ENCODE results near the gene PGLYRP4. TPM values are rescaled to one million over a fixed set of nuclear protein-coding genes. Genes with fewer than 3 reads are reported as not detected.

The PGLYRP4 gene
- total and polyA plus RNA-seq, 2 experiments from 2014 or later = not detected

DNA sequence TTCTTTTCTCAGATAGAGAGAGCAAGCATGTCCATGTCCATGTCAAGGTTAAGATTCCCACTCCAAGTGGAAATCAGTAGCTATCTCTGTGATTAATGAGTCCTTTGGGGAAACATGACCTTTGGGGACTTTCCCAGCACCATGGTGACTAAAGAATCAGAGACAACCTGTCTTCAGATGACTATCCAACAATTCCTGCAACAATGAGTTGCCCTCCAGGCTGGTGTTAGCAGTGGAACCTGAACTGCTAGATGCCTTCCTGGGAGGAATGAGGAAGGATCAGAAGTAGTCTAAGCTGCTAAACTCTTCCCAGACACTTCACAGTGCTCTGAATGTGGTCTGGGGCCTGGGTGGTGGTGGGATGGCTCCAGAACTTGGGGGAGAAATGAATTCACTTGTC, 15.5 kb upstream of the PGLYRP4 start:
- Histone ChIP-seq H3K27ac (no peak overlapping the region), H3K4me3 (no peak overlapping the region), H3K9me3 (ENCODE audit: low read depth) (no peaks in the 10 kb centered on the region), H3K36me3 (ENCODE audit: low read depth) (no peaks in the 10 kb centered on the region), H2AFZ (no peak overlapping the region), H3K4me1 (ENCODE audit: insufficient read depth) (no peaks in the 10 kb centered on the region), H3K9me2 (ENCODE audit: insufficient read depth) (no peaks in the 10 kb centered on the region), H4K20me1 (ENCODE audit: insufficient read depth) (no peaks in the 10 kb centered on the region), H3K9ac (no peak overlapping the region), H3F3A (ENCODE audit: insufficient read depth) (no peaks in the 10 kb centered on the region), H3K4me2 (ENCODE audit: unreplicated experiment) (no peak overlapping the region), H3K27me3 (replicated peaks; ENCODE audit: insufficient read depth) (peaks cover 17% of the 10 kb centered on the region; the same call in 1 of the 2 replicates), H3K79me2 (ENCODE audit: insufficient read depth) (no peaks in the 10 kb centered on the region)
- no peak for DNase-seq
- TF ChIP-seq EZH2phosphoT487 (IDR thresholded peaks at IDR 0.05; ENCODE audit: insufficient read depth, low read depth) (no peak), EZH2 (IDR thresholded peaks at IDR 0.05; ENCODE audit: insufficient read depth, poor library complexity, severe bottlenecking) (no peak)
- in situ Hi-C loops (cut with MboI) = loop anchor here (10.0 to 25.0 kb wide), 2 partner anchors 121 to 373 kb away; partner anchors contain the start of gene INTS3

DNA sequence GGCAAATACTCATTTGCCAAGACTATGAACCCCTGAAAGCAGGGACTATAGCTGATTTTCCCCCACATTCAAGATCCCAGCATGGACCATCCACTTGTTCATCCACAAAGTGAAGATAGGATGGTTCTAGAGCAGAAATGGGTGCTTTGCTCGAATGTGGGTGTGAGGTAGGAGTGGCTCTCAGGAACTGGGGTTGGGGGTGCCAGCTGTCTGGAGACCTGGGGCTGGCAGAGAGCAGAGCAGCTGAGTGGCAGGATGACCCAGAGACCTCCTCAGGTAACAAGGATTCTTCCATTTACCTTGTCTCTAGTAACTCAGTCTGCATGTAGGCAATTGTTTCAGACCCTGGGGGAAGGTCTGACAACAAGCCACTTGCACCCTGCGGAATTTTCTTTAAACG, 15.0 kb upstream of the PGLYRP4 start:
- Histone ChIP-seq H3K4me2 (ENCODE audit: unreplicated experiment) (no peak overlapping the region), H3K9ac (no peak overlapping the region), H3K79me2 (ENCODE audit: insufficient read depth) (no peaks in the 10 kb centered on the region), H2AFZ (no peak overlapping the region), H3K9me2 (ENCODE audit: insufficient read depth) (no peaks in the 10 kb centered on the region), H3K9me3 (ENCODE audit: low read depth) (no peaks in the 10 kb centered on the region), H4K20me1 (ENCODE audit: insufficient read depth) (no peaks in the 10 kb centered on the region), H3K27ac (no peak overlapping the region), H3K36me3 (ENCODE audit: low read depth) (no peaks in the 10 kb centered on the region), H3K4me3 (no peak overlapping the region), H3K27me3 (replicated peaks; ENCODE audit: insufficient read depth) (peaks cover 15% of the 10 kb centered on the region; the same call in 1 of the 2 replicates), H3K4me1 (ENCODE audit: insufficient read depth) (no peaks in the 10 kb centered on the region), H3F3A (ENCODE audit: insufficient read depth) (no peaks in the 10 kb centered on the region)
- DNase-seq = no peak
- 24 to 26% methylated on average over 3 of the region's 3 CpGs for WGBS, 2 experiments (ENCODE audit: low coverage in 1 of 2, low lambda C conversion rate in 2 of 2, missing lambda C conversion rate in 2 of 2)
- in situ Hi-C loops (cut with MboI) = loop anchor here (10.0 to 25.0 kb wide), 2 partner anchors 121 to 374 kb away; partner anchors contain the start of gene INTS3
- TF ChIP-seq EZH2phosphoT487 (IDR thresholded peaks at IDR 0.05; ENCODE audit: insufficient read depth, low read depth) (no peak), EZH2 (IDR thresholded peaks at IDR 0.05; ENCODE audit: insufficient read depth, poor library complexity, severe bottlenecking) (no peak)

DNA sequence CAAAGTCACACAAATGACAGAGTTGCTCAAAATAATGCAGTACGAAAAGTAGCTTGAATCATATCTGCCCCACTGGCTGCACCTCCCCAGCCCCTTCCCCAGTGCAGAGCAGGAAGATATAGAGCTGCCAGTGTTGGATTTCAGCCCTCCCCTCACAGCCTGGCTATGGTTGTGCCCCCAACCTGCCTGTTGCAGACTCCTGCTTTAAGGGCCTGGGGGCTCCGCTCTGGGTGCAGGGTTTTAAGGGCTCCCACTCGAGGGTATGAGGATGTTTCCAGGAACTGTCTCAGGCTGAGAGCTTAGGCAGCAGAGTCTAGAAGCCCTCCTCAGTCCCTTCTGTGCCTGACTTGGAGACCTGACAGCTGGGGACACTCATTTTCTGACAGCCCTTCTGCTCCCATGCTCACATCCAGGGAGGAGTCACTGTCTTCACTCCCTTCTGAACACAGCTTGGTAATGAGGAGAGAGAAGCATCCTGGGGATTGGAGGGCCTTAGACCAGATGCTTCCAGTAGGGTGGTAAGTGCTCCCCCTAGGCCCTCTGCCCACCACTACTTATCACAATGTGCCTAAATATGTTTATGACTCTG, 13.6 kb upstream of the PGLYRP4 start:
- Histone ChIP-seq H3K9me3 (ENCODE audit: low read depth) (no peaks in the 10 kb centered on the region), H3K4me3 (no peak overlapping the region), H3K9me2 (ENCODE audit: insufficient read depth) (no peaks in the 10 kb centered on the region), H3K4me1 (ENCODE audit: insufficient read depth) (no peaks in the 10 kb centered on the region), H3K9ac (no peak overlapping the region), H3K4me2 (ENCODE audit: unreplicated experiment) (no peak overlapping the region), H3K36me3 (ENCODE audit: low read depth) (no peaks in the 10 kb centered on the region), H2AFZ (no peak overlapping the region), H3K27me3 (replicated peaks; ENCODE audit: insufficient read depth) (peaks cover 11% of the 10 kb centered on the region; the same call in 1 of the 2 replicates), H4K20me1 (ENCODE audit: insufficient read depth) (no peaks in the 10 kb centered on the region), H3K27ac (no peak overlapping the region), H3F3A (ENCODE audit: insufficient read depth) (no peaks in the 10 kb centered on the region), H3K79me2 (ENCODE audit: insufficient read depth) (no peaks in the 10 kb centered on the region)
- in situ Hi-C loops (cut with MboI) = loop anchor here (10.0 to 25.0 kb wide), 2 partner anchors 123 to 375 kb away; partner anchors contain the start of gene INTS3
- WGBS, 2 experiments (ENCODE audit: low coverage in 1 of 2, low lambda C conversion rate in 2 of 2, missing lambda C conversion rate in 2 of 2) = 43 to 51% methylated on average over 3 of the region's 3 CpGs
- TF ChIP-seq EZH2 (IDR thresholded peaks at IDR 0.05; ENCODE audit: insufficient read depth, poor library complexity, severe bottlenecking) (no peak), EZH2phosphoT487 (IDR thresholded peaks at IDR 0.05; ENCODE audit: insufficient read depth, low read depth) (no peak)
- DNase-seq = no peak

DNA sequence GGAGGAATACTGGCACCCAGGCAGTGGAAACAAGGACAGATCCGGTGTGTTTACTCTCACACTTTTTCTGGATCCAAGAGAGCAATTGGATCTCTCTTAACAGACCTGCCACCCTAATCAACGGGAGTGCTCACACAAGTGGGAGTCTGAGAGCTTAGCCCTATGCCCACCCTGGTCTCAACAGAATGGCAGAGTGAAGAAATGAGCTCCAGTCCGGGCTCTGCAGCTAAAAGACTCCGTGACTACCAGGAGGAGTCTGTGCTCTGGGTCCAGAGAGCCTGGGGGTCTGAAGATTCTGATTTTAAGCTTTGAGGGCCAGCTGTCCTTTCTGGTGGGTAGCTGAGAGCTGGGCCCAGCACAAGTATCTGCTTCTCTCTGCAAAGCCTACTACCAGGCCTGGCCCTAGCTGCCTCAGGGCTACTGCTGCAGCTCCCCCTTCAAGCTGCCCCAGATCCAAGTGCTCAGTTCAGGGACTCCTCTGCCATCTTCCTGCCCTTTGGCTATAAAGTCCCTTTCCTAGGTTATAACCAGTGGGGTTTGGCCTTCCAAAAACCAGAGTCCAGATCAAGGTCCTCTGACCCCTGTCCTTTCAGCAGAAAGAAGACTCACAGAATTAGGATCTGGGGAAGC, 13.0 kb upstream of the PGLYRP4 start:
- Histone ChIP-seq H3K4me3 (no peak overlapping the region), H3K36me3 (ENCODE audit: low read depth) (no peaks in the 10 kb centered on the region), H3K79me2 (ENCODE audit: insufficient read depth) (no peaks in the 10 kb centered on the region), H3K4me1 (ENCODE audit: insufficient read depth) (no peaks in the 10 kb centered on the region), H3K27ac (no peak overlapping the region), H3K27me3 (replicated peaks; ENCODE audit: insufficient read depth) (peaks cover 11% of the 10 kb centered on the region; the same call in 1 of the 2 replicates), H2AFZ (no peak overlapping the region), H3K9me3 (ENCODE audit: low read depth) (no peaks in the 10 kb centered on the region), H3K9me2 (ENCODE audit: insufficient read depth) (no peaks in the 10 kb centered on the region), H4K20me1 (ENCODE audit: insufficient read depth) (no peaks in the 10 kb centered on the region), H3K9ac (no peak overlapping the region), H3F3A (ENCODE audit: insufficient read depth) (no peaks in the 10 kb centered on the region), H3K4me2 (ENCODE audit: unreplicated experiment) (no peak overlapping the region)
- in situ Hi-C loops (cut with MboI) = loop anchor here (10.0 to 25.0 kb wide), 2 partner anchors 123 to 376 kb away; partner anchors contain the start of gene INTS3
- DNase-seq = no peak
- TF ChIP-seq EZH2 (IDR thresholded peaks at IDR 0.05; ENCODE audit: insufficient read depth, poor library complexity, severe bottlenecking) (no peak), EZH2phosphoT487 (IDR thresholded peaks at IDR 0.05; ENCODE audit: insufficient read depth, low read depth) (no peak)
- WGBS, 2 experiments (ENCODE audit: low coverage in 1 of 2, low lambda C conversion rate in 2 of 2, missing lambda C conversion rate in 2 of 2) = 31 to 45% methylated on average over 4 of the region's 4 CpGs
